HL-60 (cell line): Measurements from ENCODE around the gene AKT3.

Experiments used
- DNase-seq, 2 experiments: peaks; one replicate each; pipeline ENCODE4 v3.0.0-alpha.2; 2010 to 2020; ENCODE audit warnings: low read depth in 1 of 2, low spot score in 1 of 2
- H3K27ac ChIP-seq: fragments of 250-450 bp; sonication (Bioruptor Pico); replicated peaks from 2 replicates; pipeline ENCODE4 v1.5.1; 2020; ENCODE audit warnings: mild to moderate bottlenecking, moderate library complexity
- H3K27me3 ChIP-seq: fragments of 250-450 bp; sonication (Bioruptor Pico); 2 replicates; pipeline ENCODE4 v1.5.1; 2021; ENCODE audit warnings: mild to moderate bottlenecking, moderate library complexity; ENCODE audit not compliant: insufficient read depth, poor library complexity, severe bottlenecking
- H3K4me3 ChIP-seq: replicated peaks from 2 replicates; pipeline ENCODE4 v1.5.1; 2011; ENCODE audit warnings: mild to moderate bottlenecking, control low read depth, low read length; ENCODE audit not compliant: insufficient read depth
- GABPA ChIP-seq: IDR thresholded peaks from 2 replicates; pipeline ENCODE4 v1.6.1; 2012; ENCODE audit warnings: low read depth
- POLR2AphosphoS5 ChIP-seq: IDR thresholded peaks from 2 replicates; pipeline ENCODE4 v1.6.1; 2012; ENCODE audit warnings: low read depth
- SPI1 ChIP-seq: IDR thresholded peaks from 2 replicates; pipeline ENCODE4 v1.6.1; 2012; ENCODE audit warnings: low read depth, mild to moderate bottlenecking, borderline replicate concordance
- TF ChIP-seq, protein P1 (sequence below): IDR thresholded peaks from 2 replicates; pipeline ENCODE4 v1.6.1; 2012; ENCODE audit warnings: low read depth; ENCODE audit not compliant: insufficient replicate concordance
- TF ChIP-seq, protein P2 (sequence below): IDR thresholded peaks from one replicate; pipeline ENCODE4 v1.5.1; 2011; ENCODE audit warnings: low read length, control low read depth, inconsistent platforms; ENCODE audit not compliant: insufficient read depth

The AKT3 gene

DNA sequence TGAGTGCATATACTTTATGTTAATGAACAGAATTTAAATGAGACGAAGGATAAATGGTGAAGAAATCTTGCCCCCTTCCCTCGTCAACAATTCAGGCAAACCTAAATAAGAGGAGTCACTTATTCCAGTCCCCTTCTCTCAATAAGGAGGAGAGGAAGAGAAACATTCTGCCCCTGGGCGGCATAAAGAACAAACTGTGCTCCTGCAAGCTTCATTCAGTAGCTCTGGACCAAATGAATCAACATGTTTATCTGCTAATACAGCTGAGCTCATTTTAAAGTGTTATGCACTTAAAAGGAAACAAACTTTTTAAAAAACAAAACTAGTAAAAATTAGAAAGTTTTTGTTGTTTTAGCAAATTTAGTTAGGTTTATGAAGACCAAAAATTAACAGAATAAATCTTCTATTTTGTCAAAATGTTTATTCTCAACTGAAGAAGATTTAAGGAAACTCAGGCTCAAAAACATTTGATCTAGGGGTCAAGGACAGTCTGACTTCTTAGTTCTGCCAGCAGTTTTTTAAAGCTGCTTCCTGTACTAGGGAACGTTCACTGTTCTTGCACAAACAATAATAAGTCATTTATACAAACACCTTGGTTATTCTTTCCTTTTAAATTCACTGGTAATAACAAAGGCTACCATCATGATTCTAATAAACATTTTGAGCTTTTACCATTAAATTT, 58.3 kb downstream of the AKT3 start:
- Histone ChIP-seq H3K4me3 (no peak overlapping the region), H3K27me3 (peaks cover 4% of the 10 kb centered on the region), H3K27ac (no peak overlapping the region)
- no peak for DNase-seq
- TF ChIP-seq, protein P1, sequence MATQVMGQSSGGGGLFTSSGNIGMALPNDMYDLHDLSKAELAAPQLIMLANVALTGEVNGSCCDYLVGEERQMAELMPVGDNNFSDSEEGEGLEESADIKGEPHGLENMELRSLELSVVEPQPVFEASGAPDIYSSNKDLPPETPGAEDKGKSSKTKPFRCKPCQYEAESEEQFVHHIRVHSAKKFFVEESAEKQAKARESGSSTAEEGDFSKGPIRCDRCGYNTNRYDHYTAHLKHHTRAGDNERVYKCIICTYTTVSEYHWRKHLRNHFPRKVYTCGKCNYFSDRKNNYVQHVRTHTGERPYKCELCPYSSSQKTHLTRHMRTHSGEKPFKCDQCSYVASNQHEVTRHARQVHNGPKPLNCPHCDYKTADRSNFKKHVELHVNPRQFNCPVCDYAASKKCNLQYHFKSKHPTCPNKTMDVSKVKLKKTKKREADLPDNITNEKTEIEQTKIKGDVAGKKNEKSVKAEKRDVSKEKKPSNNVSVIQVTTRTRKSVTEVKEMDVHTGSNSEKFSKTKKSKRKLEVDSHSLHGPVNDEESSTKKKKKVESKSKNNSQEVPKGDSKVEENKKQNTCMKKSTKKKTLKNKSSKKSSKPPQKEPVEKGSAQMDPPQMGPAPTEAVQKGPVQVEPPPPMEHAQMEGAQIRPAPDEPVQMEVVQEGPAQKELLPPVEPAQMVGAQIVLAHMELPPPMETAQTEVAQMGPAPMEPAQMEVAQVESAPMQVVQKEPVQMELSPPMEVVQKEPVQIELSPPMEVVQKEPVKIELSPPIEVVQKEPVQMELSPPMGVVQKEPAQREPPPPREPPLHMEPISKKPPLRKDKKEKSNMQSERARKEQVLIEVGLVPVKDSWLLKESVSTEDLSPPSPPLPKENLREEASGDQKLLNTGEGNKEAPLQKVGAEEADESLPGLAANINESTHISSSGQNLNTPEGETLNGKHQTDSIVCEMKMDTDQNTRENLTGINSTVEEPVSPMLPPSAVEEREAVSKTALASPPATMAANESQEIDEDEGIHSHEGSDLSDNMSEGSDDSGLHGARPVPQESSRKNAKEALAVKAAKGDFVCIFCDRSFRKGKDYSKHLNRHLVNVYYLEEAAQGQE, result no peak
- TF ChIP-seq, protein P2, sequence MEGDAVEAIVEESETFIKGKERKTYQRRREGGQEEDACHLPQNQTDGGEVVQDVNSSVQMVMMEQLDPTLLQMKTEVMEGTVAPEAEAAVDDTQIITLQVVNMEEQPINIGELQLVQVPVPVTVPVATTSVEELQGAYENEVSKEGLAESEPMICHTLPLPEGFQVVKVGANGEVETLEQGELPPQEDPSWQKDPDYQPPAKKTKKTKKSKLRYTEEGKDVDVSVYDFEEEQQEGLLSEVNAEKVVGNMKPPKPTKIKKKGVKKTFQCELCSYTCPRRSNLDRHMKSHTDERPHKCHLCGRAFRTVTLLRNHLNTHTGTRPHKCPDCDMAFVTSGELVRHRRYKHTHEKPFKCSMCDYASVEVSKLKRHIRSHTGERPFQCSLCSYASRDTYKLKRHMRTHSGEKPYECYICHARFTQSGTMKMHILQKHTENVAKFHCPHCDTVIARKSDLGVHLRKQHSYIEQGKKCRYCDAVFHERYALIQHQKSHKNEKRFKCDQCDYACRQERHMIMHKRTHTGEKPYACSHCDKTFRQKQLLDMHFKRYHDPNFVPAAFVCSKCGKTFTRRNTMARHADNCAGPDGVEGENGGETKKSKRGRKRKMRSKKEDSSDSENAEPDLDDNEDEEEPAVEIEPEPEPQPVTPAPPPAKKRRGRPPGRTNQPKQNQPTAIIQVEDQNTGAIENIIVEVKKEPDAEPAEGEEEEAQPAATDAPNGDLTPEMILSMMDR, result no peak
- TF ChIP-seq GABPA (no peak), SPI1 (no peak), POLR2AphosphoS5 (no peak)

DNA sequence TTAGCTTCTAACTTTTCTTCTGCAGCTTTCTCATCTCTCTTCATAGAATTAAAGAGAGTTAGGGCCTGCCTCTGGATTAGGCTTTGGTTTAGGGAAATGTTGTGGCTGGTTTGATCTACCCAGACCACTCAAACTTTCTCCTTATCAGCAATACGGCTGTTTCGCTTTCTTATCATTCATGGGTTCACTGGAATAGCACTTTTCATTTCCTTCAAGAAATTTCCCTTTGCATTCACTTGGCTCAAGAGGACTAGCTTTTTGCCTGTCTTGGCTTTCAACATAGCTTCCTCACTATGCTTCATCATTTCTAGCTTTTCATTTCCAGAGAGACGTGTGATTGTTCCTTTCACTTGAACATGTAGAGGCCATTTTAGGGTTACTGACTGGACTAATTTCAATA, 59.6 kb downstream of the AKT3 start:
- DNase-seq, result no peak
- H3K4me3 ChIP-seq, result no peak overlapping the region
- TF ChIP-seq, protein P2, result no peak
- TF ChIP-seq SPI1 (no peak), POLR2AphosphoS5 (no peak), GABPA (no peak)
- TF ChIP-seq, protein P1, result no peak
- no peak overlapping the region for H3K27ac ChIP-seq
- peaks cover 4% of the 10 kb centered on the region for H3K27me3 ChIP-seq

DNA sequence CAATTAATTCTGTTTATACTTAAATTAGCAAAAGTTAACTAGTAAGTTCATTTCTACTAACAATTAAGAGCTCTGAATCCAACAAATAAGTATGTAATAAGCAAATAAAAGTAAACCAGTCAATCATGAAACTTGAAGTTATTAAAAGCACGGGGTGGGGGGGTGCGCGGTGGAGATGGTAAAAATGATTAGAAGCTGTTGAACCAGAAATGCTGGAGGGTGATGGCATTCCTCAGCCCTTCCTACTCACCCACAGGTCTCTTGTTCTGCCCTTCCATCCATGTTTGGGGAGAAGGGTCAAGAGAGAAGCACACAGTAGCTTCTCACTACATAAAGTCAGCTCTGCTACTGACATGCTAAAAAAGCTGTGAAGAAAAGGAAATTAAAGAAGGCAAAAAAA, 63.5 kb downstream of the AKT3 start:
- H3K27ac ChIP-seq, result no peak overlapping the region
- TF ChIP-seq POLR2AphosphoS5 (no peak), GABPA (no peak), SPI1 (no peak)
- TF ChIP-seq, protein P1, result no peak
- TF ChIP-seq, protein P2, result no peak
- no peak for DNase-seq
- H3K4me3 ChIP-seq, result no peak overlapping the region
- H3K27me3 ChIP-seq, result peaks cover 7% of the 10 kb centered on the region
